Suprapubic skin (tissue), 4 donors: ENCODE measurements around the gene DSTN. TPM values are rescaled to one million over a fixed set of nuclear protein-coding genes. Genes with fewer than 3 reads are reported as not detected.

Experiments
- DNase-seq, 2 donors: peaks; one replicate each; pipeline ENCODE4 v3.0.0-alpha.2; 2019; ENCODE audit warnings: low spot score in 2 of 2
- H3K27ac ChIP-seq: fragments of 200-600 bp; sonication (generic); one replicate; pipeline ENCODE4 v1.5.1; 2019
- H3K27me3 ChIP-seq: fragments of 200-600 bp; sonication (generic); one replicate; pipeline ENCODE4 v1.5.1; 2019
- H3K36me3 ChIP-seq: fragments of 200-600 bp; sonication (generic); one replicate; pipeline ENCODE4 v1.5.1; 2019
- H3K4me1 ChIP-seq: fragments of 200-600 bp; sonication (generic); one replicate; pipeline ENCODE4 v1.5.1; 2019
- H3K4me3 ChIP-seq: fragments of 200-600 bp; sonication (generic); one replicate; pipeline ENCODE4 v1.5.1; 2019; ENCODE audit warnings: mild to moderate bottlenecking
- H3K9me3 ChIP-seq: fragments of 200-600 bp; sonication (generic); one replicate; pipeline ENCODE4 v1.5.1; 2019
- CTCF ChIP-seq, 2 donors: fragments of 200-600 bp in 1 of 2; fragments of 450-650 bp in 1 of 2; sonication (generic) in 1 of 2; IDR thresholded peaks; one replicate each; pipeline ENCODE4 v1.5.1; 2016 to 2019; ENCODE audit warnings: antibody characterized with exemption in 2 of 2, mild to moderate bottlenecking in 1 of 2, moderate library complexity in 1 of 2
- EP300 ChIP-seq: sonication (generic); formaldehyde crosslinking; IDR thresholded peaks from one replicate; pipeline ENCODE4 v1.6.1; 2017; ENCODE audit warnings: antibody characterized with exemption
- POLR2A ChIP-seq, 2 donors: fragments of 450-650 bp; IDR thresholded peaks; one replicate each; pipeline ENCODE4 v1.6.1; 2017; ENCODE audit warnings: antibody characterized with exemption in 2 of 2, mild to moderate bottlenecking in 2 of 2, moderate library complexity in 2 of 2
- POLR2AphosphoS5 ChIP-seq, 3 donors: sonication (generic); formaldehyde crosslinking; IDR thresholded peaks; one replicate each; pipeline ENCODE4 v1.6.1; 2017; ENCODE audit warnings: antibody characterized with exemption in 3 of 3
- whole genome bisulfite sequencing: methylation state at CpG from one replicate; pipeline ENCODE4 v1.1.5; 2018; 5-methylcytosine and 5-hydroxymethylcytosine counted together
- total RNA-seq, 4 donors: library from RNA; depleted of rRNA; stranded (reverse); fragments of >200 nt; gene quantifications; one replicate each; pipeline ENCODE4 v1.1.0, GENCODE V29; 2016

The DSTN gene
- total RNA-seq, 4 donors from 2014 or later, result 186 to 301 (median 258) TPM

DNA sequence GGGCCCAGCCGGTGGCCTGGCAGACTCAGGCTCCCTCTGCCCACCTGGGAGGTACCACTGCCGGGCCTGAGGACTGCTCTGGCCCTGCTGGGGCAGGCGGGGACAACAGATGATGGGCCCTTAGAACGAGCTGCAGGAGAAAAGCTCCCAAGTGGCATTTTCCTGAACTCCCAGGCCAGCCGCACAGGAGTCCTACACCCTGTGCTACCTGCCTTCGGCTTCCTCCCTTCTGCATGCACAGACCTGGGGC is 41.3 kb downstream of the DSTN start:
- Histone ChIP-seq H3K4me3 (no peak overlapping the region), H3K27ac (peak overlapping the region; percentile 68), H3K9me3 (no peaks in the 10 kb centered on the region), H3K4me1 (peaks cover 48% of the 10 kb centered on the region), H3K27me3 (no peaks in the 10 kb centered on the region), H3K36me3 (peaks cover 33% of the 10 kb centered on the region)
- no peak for TF ChIP-seq POLR2AphosphoS5 (IDR thresholded peaks at IDR 0.05)
- no peak for TF ChIP-seq POLR2A (IDR thresholded peaks at IDR 0.05)
- no peak for TF ChIP-seq EP300
- no peak for TF ChIP-seq CTCF (IDR thresholded peaks at IDR 0.05)
- no CpG with 5 or more reads among the region's 6 CpGs for WGBS
- peak in 1 of 2 donors; percentile 67 for DNase-seq

- H3K27ac ChIP-seq, result peak overlapping the region; percentile 68
- peak in 1 of 2 donors; percentile 69 for DNase-seq
- TF ChIP-seq POLR2AphosphoS5 (IDR thresholded peaks at IDR 0.05), result no peak
- peak in 1 of 2 donors; percentile 52 for TF ChIP-seq CTCF (IDR thresholded peaks at IDR 0.05)
- H3K27me3 ChIP-seq, result no peaks in the 10 kb centered on the region
- no peaks in the 10 kb centered on the region for H3K9me3 ChIP-seq
- H3K4me1 ChIP-seq, result peaks cover 48% of the 10 kb centered on the region
- 58% methylated on average over 12 of the region's 26 CpGs for WGBS
- peaks cover 35% of the 10 kb centered on the region for H3K36me3 ChIP-seq
- no peak overlapping the region for H3K4me3 ChIP-seq
These were observed 41.8 kb downstream of the DSTN start for GRCh38 chr20:17611540-17612286.

- no peaks in the 10 kb centered on the region for H3K27me3 ChIP-seq
- 64% methylated on average over 12 of the region's 16 CpGs for WGBS
- H3K4me3 ChIP-seq, result no peak overlapping the region
- H3K4me1 ChIP-seq, result peaks cover 48% of the 10 kb centered on the region
- DNase-seq, result peak in 1 of 2 donors; percentile 73
- peak overlapping the region; percentile 68 for H3K27ac ChIP-seq
- peaks cover 36% of the 10 kb centered on the region for H3K36me3 ChIP-seq
- H3K9me3 ChIP-seq, result no peaks in the 10 kb centered on the region
- TF ChIP-seq POLR2A (IDR thresholded peaks at IDR 0.05) (no peak), CTCF (IDR thresholded peaks at IDR 0.05) (no peak)
These were observed 42.6 kb downstream of the DSTN start for GRCh38 chr20:17612287-17612991.

DNA sequence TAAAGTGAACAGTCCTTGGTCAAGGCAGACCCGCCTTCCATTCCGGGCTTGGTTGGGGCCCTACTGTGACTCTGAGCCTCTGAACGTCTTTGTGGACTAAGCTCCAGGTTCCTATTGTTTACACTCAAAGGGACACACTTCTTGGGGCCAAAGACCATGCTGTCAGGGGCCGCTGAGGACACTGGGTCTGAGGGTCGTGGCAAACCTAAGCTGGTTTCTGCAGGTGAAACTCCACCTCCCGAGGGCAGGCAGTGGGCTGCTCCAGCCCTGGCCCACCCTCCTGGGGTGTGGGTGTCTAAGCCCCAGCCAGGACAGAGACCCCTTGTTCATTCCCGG is 43.1 kb downstream of the DSTN start:
- H3K27me3 ChIP-seq, result no peaks in the 10 kb centered on the region
- H3K4me1 ChIP-seq, result peaks cover 52% of the 10 kb centered on the region
- no peak for DNase-seq
- H3K36me3 ChIP-seq, result peaks cover 35% of the 10 kb centered on the region
- H3K4me3 ChIP-seq, result no peak overlapping the region
- H3K27ac ChIP-seq, result no peak overlapping the region
- no peak for TF ChIP-seq CTCF (IDR thresholded peaks at IDR 0.05)
- TF ChIP-seq POLR2A (IDR thresholded peaks at IDR 0.05), result no peak
- TF ChIP-seq EP300, result no peak
- TF ChIP-seq POLR2AphosphoS5 (IDR thresholded peaks at IDR 0.05), result no peak
- H3K9me3 ChIP-seq, result no peaks in the 10 kb centered on the region
- 83% methylated on average over 4 of the region's 7 CpGs for WGBS

DNA sequence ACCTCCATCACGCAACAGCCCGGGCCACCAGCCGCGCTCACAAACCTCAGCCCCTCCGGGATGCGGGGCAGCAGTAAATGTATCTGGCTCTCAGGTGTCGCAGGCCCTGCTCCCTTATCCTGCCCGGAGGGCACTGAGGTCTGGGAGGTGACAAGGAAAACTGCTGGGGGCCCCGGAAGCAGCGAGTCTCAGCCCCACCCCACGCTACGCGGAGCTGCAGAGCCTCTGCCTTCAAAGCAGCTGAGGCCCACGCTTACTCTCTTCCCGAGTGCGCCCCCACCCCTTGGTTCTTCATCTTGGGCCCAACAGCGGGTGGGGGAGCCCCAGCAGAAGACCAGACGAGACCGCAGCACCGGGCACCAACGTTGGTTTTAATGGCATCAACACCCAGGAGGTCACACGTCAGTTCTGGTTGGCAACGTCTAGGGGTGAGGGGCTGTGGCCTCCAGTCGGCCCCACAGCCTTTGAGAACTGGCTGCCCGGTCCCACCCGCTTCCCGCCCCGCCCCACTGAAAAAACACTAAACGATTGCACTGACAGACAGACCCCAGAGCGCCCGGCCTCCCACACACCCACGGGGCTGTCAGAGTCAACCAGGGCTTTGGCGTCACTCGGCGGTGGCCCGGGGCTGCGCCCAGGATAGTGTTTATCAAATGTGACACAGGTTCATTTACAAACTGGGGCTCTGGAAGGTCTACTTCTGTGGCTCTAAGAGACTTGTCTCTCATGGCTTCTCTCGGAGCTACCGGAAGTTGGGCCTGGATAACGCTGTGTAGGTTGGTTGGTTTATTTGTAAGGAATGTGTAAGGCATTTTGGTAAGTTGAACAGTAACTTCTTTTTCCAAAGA is 43.7 kb downstream of the DSTN start:
- peaks cover 37% of the 10 kb centered on the region for H3K36me3 ChIP-seq
- no peak overlapping the region for H3K27ac ChIP-seq
- peaks cover 52% of the 10 kb centered on the region for H3K4me1 ChIP-seq

More for the DNA sequence above, 43.7 kb downstream of the DSTN start:
- TF ChIP-seq EP300, result no peak
- TF ChIP-seq POLR2AphosphoS5 (IDR thresholded peaks at IDR 0.05), result no peak
- TF ChIP-seq CTCF (IDR thresholded peaks at IDR 0.05), result no peak
- no peak for TF ChIP-seq POLR2A (IDR thresholded peaks at IDR 0.05)
- Histone ChIP-seq H3K27me3 (no peaks in the 10 kb centered on the region), H3K9me3 (no peaks in the 10 kb centered on the region), H3K4me3 (no peak overlapping the region)
- DNase-seq, result peak in 1 of 2 donors; percentile 67
- 88% methylated on average over 16 of the region's 40 CpGs for WGBS
